H9 (cell line): ENCODE measurements around the gene POC5. TPM values are rescaled to one million over a fixed set of nuclear protein-coding genes. Genes with fewer than 3 reads are reported as not detected.

Experiments used
- DNase-seq: peaks from one replicate; pipeline ENCODE4 v3.0.0-alpha.2; 2017
- H2AFZ ChIP-seq: one replicate; pipeline ENCODE4 v1.6.1; 2013; ENCODE audit warnings: mild to moderate bottlenecking, low read length, control low read depth, moderate library complexity
- H2AK5ac ChIP-seq: 2 replicates; pipeline ENCODE4 v1.6.1; 2013; ENCODE audit warnings: low read length, control low read depth, mixed read lengths; ENCODE audit not compliant: insufficient read length
- H2BK120ac ChIP-seq: one replicate; pipeline ENCODE4 v1.6.1; 2013; ENCODE audit warnings: low read depth, mild to moderate bottlenecking, low read length, control low read depth, inconsistent platforms; ENCODE audit not compliant: poor library complexity, severe bottlenecking
- H2BK12ac ChIP-seq: 2 replicates; pipeline ENCODE4 v1.6.1; 2013; ENCODE audit warnings: low read length, control low read depth, mixed read lengths, low read depth; ENCODE audit not compliant: insufficient read length
- H2BK15ac ChIP-seq: 2 replicates; pipeline ENCODE4 v1.6.1; 2013; ENCODE audit warnings: low read depth, low read length, control low read depth
- H2BK20ac ChIP-seq: one replicate; pipeline ENCODE4 v1.6.1; 2013; ENCODE audit warnings: low read depth, mild to moderate bottlenecking, low read length, control low read depth, inconsistent platforms; ENCODE audit not compliant: poor library complexity, severe bottlenecking
- H2BK5ac ChIP-seq: 2 replicates; pipeline ENCODE4 v1.6.1; 2013; ENCODE audit warnings: low read length, control low read depth, mixed read lengths; ENCODE audit not compliant: insufficient read length
- H3K14ac ChIP-seq: 2 replicates; pipeline ENCODE4 v1.6.1; 2013; ENCODE audit warnings: low read length, control low read depth; ENCODE audit not compliant: insufficient read depth
- H3K18ac ChIP-seq: 2 replicates; pipeline ENCODE4 v1.6.1; 2013; ENCODE audit warnings: low read depth, mild to moderate bottlenecking, mixed read lengths, low read length, control low read depth; ENCODE audit not compliant: insufficient read length
- H3K23ac ChIP-seq: 2 replicates; pipeline ENCODE4 v1.6.1; 2013; ENCODE audit warnings: low read length, control low read depth, mixed read lengths, low read depth; ENCODE audit not compliant: insufficient read length
- H3K23me2 ChIP-seq: 2 replicates; pipeline ENCODE4 v1.6.1; 2013; ENCODE audit warnings: low read depth, mild to moderate bottlenecking, mixed read lengths, low read length, control low read depth; ENCODE audit not compliant: insufficient read length, poor library complexity, severe bottlenecking
- H3K27ac ChIP-seq: 2 replicates; pipeline ENCODE4 v1.5.1; 2013; ENCODE audit warnings: low read length, control low read depth, mixed read lengths, low read depth; ENCODE audit not compliant: insufficient read length
- H3K27me3 ChIP-seq: 2 replicates; pipeline ENCODE4 v1.6.1; 2013; ENCODE audit warnings: low read length, control low read depth, inconsistent platforms; ENCODE audit not compliant: insufficient read depth
- H3K4ac ChIP-seq: 2 replicates; pipeline ENCODE4 v1.6.1; 2013; ENCODE audit warnings: low read depth, mild to moderate bottlenecking, control low read depth, inconsistent platforms, low read length, moderate library complexity
- H3K4me1 ChIP-seq: 2 replicates; pipeline ENCODE4 v1.6.1; 2013; ENCODE audit warnings: low read length, control low read depth, inconsistent platforms; ENCODE audit not compliant: insufficient read depth
- H3K4me2 ChIP-seq: 2 replicates; pipeline ENCODE4 v1.6.1; 2013; ENCODE audit warnings: low read length, control low read depth, mixed read lengths; ENCODE audit not compliant: insufficient read length, insufficient read depth
- H3K56ac ChIP-seq: 2 replicates; pipeline ENCODE4 v1.6.1; 2013; ENCODE audit warnings: low read depth, mild to moderate bottlenecking, mixed read lengths, low read length, control low read depth; ENCODE audit not compliant: insufficient read length
- H3K79me1 ChIP-seq: 2 replicates; pipeline ENCODE4 v1.6.1; 2013; ENCODE audit warnings: low read depth, mild to moderate bottlenecking, moderate library complexity, low read length, control low read depth, inconsistent platforms; ENCODE audit not compliant: insufficient read depth, poor library complexity, severe bottlenecking
- H3K79me2 ChIP-seq: 2 replicates; pipeline ENCODE4 v1.6.1; 2013; ENCODE audit warnings: low read length, control low read depth, inconsistent platforms; ENCODE audit not compliant: insufficient read depth
- H3K9ac ChIP-seq: 2 replicates; pipeline ENCODE4 v1.6.1; 2013; ENCODE audit warnings: low read length, control low read depth, mixed read lengths; ENCODE audit not compliant: insufficient read length; ENCODE audit errors: extremely low read depth
- H3K9me3 ChIP-seq: one replicate; pipeline ENCODE4 v1.6.1; 2013; ENCODE audit warnings: low read depth, low read length, inconsistent platforms; ENCODE audit not compliant: control insufficient read depth
- H3T11ph ChIP-seq: one replicate; pipeline ENCODE4 v1.6.1; 2013; ENCODE audit warnings: mild to moderate bottlenecking, low read length, control low read depth, inconsistent platforms
- H4K20me1 ChIP-seq: one replicate; pipeline ENCODE4 v1.6.1; 2013; ENCODE audit not compliant: control insufficient read depth, insufficient read length, insufficient read depth
- H4K5ac ChIP-seq: 2 replicates; pipeline ENCODE4 v1.6.1; 2013; ENCODE audit warnings: low read depth, mild to moderate bottlenecking, mixed read lengths, low read length, control low read depth; ENCODE audit not compliant: insufficient read length
- H4K8ac ChIP-seq: replicated peaks from 2 replicates; pipeline ENCODE4 v1.6.1; 2013; ENCODE audit warnings: low read length, control low read depth, mixed read lengths, low read depth; ENCODE audit not compliant: insufficient read length
- H4K91ac ChIP-seq: 2 replicates; pipeline ENCODE4 v1.6.1; 2013; ENCODE audit warnings: low read depth, mild to moderate bottlenecking, moderate library complexity, mixed read lengths, low read length, control low read depth; ENCODE audit not compliant: insufficient read length
- H3K27ac Mint-ChIP-seq, 3 experiments: 2 replicates in 2 of 3; 3 replicates in 1 of 3; pipeline ENCODE4 v1.8.0; 2020 to 2021; ENCODE audit warnings: mixed read lengths in 3 of 3, mild to moderate bottlenecking in 1 of 3, moderate library complexity in 1 of 3
- H3K27me3 Mint-ChIP-seq: 2 replicates; pipeline ENCODE4 v1.8.0; 2021; ENCODE audit warnings: low read depth, mild to moderate bottlenecking, moderate library complexity, mixed read lengths
- H3K36me3 Mint-ChIP-seq, 3 experiments: 2 replicates in 2 of 3; 3 replicates in 1 of 3; pipeline ENCODE4 v1.8.0; 2020 to 2021; ENCODE audit warnings: low read depth in 3 of 3, mixed read lengths in 3 of 3; ENCODE audit not compliant: insufficient read depth in 1 of 3
- H3K4me1 Mint-ChIP-seq, 2 experiments: 2 replicates each; pipeline ENCODE4 v1.8.0; 2020; ENCODE audit warnings: mixed read lengths in 2 of 2
- H3K4me3 Mint-ChIP-seq, 2 experiments: 2 replicates in 1 of 2; 3 replicates in 1 of 2; pipeline ENCODE4 v1.8.0; 2020 to 2021; ENCODE audit warnings: mild to moderate bottlenecking in 2 of 2, mixed read lengths in 2 of 2, moderate library complexity in 1 of 2
- H3K9me3 Mint-ChIP-seq, 2 experiments: 2 replicates in 1 of 2; 3 replicates in 1 of 2; pipeline ENCODE4 v1.8.0; 2020; ENCODE audit warnings: mild to moderate bottlenecking in 2 of 2, mixed read lengths in 2 of 2, moderate library complexity in 1 of 2
- CTCF ChIP-seq: fragments of 200-600 bp; sonication (generic); conservative IDR thresholded peaks from 3 replicates; pipeline ENCODE4 v1.8.0; 2021; ENCODE audit warnings: antibody characterized with exemption, mild to moderate bottlenecking
- WGBS: extraction: QIAGEN DNeasy Blood & Tissue Kit; methylation state at CpG from one replicate; pipeline ENCODE4 v1.1.7; 2013; ENCODE audit warnings: missing lambda C conversion rate, low lambda C conversion rate, mixed read lengths; ENCODE audit not compliant: insufficient read length; ENCODE audit errors: extremely low coverage; 5-methylcytosine and 5-hydroxymethylcytosine counted together
- total RNA-seq: library from RNA; stranded (reverse); gene quantifications from 2 replicates; pipeline ENCODE4 v1.2.1, GENCODE V29; 2021

Gene POC5
- total RNA-seq, 1 experiment from 2014 or later, result 12.2 TPM

DNA sequence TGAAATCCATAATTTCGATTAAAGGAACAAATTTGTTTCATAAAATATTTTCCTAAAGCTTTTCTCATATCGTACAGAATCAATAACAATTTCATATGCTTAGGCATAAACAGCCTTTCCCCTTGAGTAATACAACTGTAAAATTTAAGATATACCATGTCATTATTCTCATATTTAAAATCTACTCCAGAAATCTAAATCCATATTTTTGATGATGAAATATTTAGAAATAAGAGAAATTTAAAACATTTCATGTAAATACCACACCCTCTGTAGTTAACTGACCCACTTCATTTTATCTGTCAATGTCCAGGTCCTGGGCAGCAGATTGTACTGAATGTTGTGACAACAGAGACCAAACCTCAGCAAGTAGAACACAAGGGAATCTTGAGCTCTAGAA lies 5.1 kb downstream of the POC5 start:
- Histone ChIP-seq H3K9ac (no peak overlapping the region), H3K9me3 (no peaks in the 10 kb centered on the region), H2BK120ac (no peak overlapping the region), H3K4ac (no peak overlapping the region), H3K27ac (no peak overlapping the region), H4K91ac (no peak overlapping the region), H3K4me1 (no peaks in the 10 kb centered on the region), H3T11ph (no peak overlapping the region), H2BK5ac (no peak overlapping the region), H2BK12ac (no peak overlapping the region), H3K23ac (no peak overlapping the region), H3K79me2 (peaks cover 3% of the 10 kb centered on the region; the same call in 1 of the 2 replicates), H2BK15ac (no peak overlapping the region), H4K5ac (no peak overlapping the region), H2AFZ (no peak overlapping the region), H3K79me1 (no peaks in the 10 kb centered on the region), H3K23me2 (peaks cover 4% of the 10 kb centered on the region), H2AK5ac (no peak overlapping the region), H3K4me2 (no peak overlapping the region), H4K20me1 (no peaks in the 10 kb centered on the region), H4K8ac (no peak overlapping the region), H3K27me3 (no peaks in the 10 kb centered on the region), H3K56ac (no peak overlapping the region), H3K14ac (no peak overlapping the region), H3K18ac (no peak overlapping the region), H2BK20ac (no peak overlapping the region)
- no CpG with 5 or more reads among the region's 2 CpGs for WGBS
- Mint-ChIP-seq H3K9me3 (no peaks in the 10 kb centered on the region), H3K4me3 (no peak overlapping the region), H3K4me1 (peaks cover 9 to 10% of the 10 kb centered on the region in 2 experiments), H3K36me3 (peaks cover 0 to 14% (median 0%) of the 10 kb centered on the region in 3 experiments; a peak in 3 of 7 replicates), H3K27ac (no peak overlapping the region), H3K27me3 (no peaks in the 10 kb centered on the region)
- no peak for DNase-seq
- no peak for TF ChIP-seq CTCF
